Gastroesophageal sphincter (tissue), 3 donors: ENCODE results near the gene SNUPN.
A peak's percentile ranks its signal among the peaks of the same experiment; 100 is the strongest.

ENCODE experiments used
- EP300 ChIP-seq: sonication (generic); formaldehyde crosslinking; IDR thresholded peaks from one replicate; pipeline ENCODE4 v1.6.1; 2017; ENCODE audit warnings: antibody characterized with exemption, mild to moderate bottlenecking
- POLR2A ChIP-seq, 2 donors: fragments of 450-650 bp; IDR thresholded peaks; one replicate each; pipeline ENCODE4 v1.6.1; 2017; ENCODE audit warnings: antibody characterized with exemption in 2 of 2, mild to moderate bottlenecking in 2 of 2, moderate library complexity in 1 of 2
- POLR2AphosphoS5 ChIP-seq: sonication (generic); formaldehyde crosslinking; IDR thresholded peaks from one replicate; pipeline ENCODE4 v1.6.1; 2017; ENCODE audit warnings: antibody characterized with exemption
- TF ChIP-seq, protein P1 (sequence below), 4 experiments: fragments of 200-600 bp in 2 of 4; fragments of 450-650 bp in 2 of 4; sonication (generic) in 1 of 4; IDR thresholded peaks; one replicate each; pipeline ENCODE4 v1.5.1; 2017 to 2019; ENCODE audit warnings: antibody characterized with exemption in 4 of 4, mild to moderate bottlenecking in 2 of 4, moderate library complexity in 2 of 4

DNA sequence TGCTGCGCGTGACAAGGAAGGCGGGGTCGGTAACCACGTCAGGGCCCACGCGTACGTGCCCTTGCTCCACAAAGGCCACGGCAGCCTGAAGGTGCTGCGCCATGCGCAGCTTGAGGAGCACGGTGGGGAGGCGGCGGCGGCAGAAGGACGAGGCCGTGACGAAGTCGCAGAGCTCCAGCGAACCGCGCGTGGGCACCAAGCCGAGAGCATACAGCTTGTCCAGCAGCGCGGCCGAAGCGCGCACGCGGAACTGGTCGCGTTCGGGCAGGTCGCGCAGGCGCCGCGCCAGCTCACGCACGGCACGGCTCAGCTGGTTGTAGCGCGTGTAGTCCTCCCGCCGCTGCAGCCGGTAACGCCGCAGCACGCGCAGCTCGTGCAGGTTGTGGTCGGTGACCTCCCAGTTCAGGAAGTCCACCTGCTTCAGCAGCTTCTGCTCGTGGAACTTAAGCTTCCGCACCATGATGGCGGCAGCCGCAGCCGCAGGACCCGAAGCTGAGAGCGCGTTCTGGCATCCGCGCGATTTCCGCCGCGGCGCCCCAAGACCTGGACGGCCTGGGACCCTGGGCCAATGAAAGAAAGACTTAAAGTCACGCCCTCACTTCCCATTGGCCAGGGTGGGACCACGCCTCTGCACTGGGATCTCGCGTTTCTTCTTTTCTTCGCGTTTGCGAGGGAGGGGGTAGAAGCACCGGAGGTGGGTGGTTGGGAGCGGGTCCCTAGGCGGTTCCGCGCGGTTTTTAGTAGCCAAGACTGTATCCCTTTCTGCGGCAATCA is 14.4 kb upstream of the SNUPN start, which contains the start of gene IMP3:
- TF ChIP-seq EP300 = no peak
- TF ChIP-seq, protein P1, sequence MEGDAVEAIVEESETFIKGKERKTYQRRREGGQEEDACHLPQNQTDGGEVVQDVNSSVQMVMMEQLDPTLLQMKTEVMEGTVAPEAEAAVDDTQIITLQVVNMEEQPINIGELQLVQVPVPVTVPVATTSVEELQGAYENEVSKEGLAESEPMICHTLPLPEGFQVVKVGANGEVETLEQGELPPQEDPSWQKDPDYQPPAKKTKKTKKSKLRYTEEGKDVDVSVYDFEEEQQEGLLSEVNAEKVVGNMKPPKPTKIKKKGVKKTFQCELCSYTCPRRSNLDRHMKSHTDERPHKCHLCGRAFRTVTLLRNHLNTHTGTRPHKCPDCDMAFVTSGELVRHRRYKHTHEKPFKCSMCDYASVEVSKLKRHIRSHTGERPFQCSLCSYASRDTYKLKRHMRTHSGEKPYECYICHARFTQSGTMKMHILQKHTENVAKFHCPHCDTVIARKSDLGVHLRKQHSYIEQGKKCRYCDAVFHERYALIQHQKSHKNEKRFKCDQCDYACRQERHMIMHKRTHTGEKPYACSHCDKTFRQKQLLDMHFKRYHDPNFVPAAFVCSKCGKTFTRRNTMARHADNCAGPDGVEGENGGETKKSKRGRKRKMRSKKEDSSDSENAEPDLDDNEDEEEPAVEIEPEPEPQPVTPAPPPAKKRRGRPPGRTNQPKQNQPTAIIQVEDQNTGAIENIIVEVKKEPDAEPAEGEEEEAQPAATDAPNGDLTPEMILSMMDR (IDR thresholded peaks at IDR 0.05) = no peak
- TF ChIP-seq POLR2A (IDR thresholded peaks at IDR 0.05) = peak; percentile 90 to 92
- peak; percentile 98 for TF ChIP-seq POLR2AphosphoS5
